Erythroblast (primary cell): Measurements from ENCODE around the gene LRRC25.
"Not testable (repeated sequence)": the region's sequence is repeated elsewhere in the genome, so short reads cannot be mapped to it uniquely, and the experiment has no call there.

Experiments
- DNase-seq, 2 experiments: peaks; one replicate each; lab custom pipeline; 2025; lab: John Stamatoyannopoulos, UW
- GATA1 ChIP-seq: IDR thresholded peaks from 2 replicates; pipeline ENCODE4 v1.6.1; 2011; ENCODE audit warnings: low read depth, mild to moderate bottlenecking, control low read depth, low read length, moderate library complexity
- POLR2A ChIP-seq: IDR thresholded peaks from 2 replicates; pipeline ENCODE4 v1.6.1; 2011; ENCODE audit warnings: mild to moderate bottlenecking, low read length

Gene LRRC25

DNA sequence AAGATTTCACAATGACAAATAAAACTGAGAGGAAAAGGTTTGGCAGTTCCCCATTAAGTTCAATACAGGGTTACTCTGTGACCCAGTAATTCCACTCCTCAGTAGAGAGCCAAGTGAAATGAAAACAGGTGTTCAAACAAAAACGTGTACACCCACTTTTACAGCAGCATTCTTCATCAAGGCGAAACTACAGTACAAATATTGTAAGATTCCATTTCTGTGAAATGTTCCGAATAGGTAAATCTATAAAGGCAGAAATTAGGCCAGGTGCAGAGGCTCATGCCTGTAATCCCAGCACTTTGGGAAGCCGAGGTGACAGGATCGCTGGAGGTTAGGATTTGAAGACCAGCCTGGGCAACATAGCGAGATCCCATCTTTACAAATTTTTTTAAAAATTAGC, 20.4 kb downstream of the LRRC25 start:
- DNase-seq: no peak
- no peak for TF ChIP-seq GATA1
- TF ChIP-seq POLR2A: no peak

- DNase-seq: peak; percentile 96 to 98
- TF ChIP-seq GATA1 (no peak), POLR2A (peak; percentile 92)
These were observed 23.4 kb downstream of the LRRC25 start for GRCh38 chr19:18373892-18374629.

DNA sequence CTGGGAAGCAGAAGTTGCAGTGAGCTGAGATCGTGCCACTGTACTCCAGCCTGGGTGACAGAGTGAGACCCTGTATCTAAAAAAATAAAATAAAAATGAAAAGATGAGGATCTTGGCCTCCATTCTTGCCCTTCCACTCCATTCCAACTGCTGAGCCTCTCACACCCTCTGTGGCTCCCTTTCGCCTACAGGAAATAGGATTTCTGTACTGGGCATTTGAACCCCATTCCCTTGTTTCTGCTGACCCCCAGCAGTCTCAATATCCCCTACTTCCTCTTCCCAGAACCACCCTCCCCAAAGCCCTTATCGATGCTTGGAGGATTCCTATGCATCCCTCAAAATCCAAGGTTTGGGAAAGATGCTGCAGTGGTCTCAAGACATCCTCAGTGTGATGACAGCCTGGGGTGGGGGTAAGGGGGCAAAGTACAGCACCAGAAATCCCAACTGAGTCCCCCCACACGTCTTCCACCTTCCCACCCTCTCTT, 24.0 kb downstream of the LRRC25 start:
- TF ChIP-seq POLR2A: no peak
- TF ChIP-seq GATA1: no peak
- no peak for DNase-seq

GRCh38 chr19:18368504-18369222, 28.8 kb downstream of the LRRC25 start:
- no peak for TF ChIP-seq POLR2A
- DNase-seq: no peak

- no peak for TF ChIP-seq GATA1
- TF ChIP-seq POLR2A: no peak
- no peak for DNase-seq
These were observed 31.4 kb downstream of the LRRC25 start for GRCh38 chr19:18366021-18366435.

- peak; percentile 90 to 95 for DNase-seq
- TF ChIP-seq GATA1 (no peak), POLR2A (peak; percentile 61)
These were observed 32.4 kb downstream of the LRRC25 start for GRCh38 chr19:18364826-18365528.

GRCh38 chr19:18364277-18364825, 33.1 kb downstream of the LRRC25 start:
- peak; percentile 8 for TF ChIP-seq POLR2A
- DNase-seq: not testable (repeated sequence)

DNA sequence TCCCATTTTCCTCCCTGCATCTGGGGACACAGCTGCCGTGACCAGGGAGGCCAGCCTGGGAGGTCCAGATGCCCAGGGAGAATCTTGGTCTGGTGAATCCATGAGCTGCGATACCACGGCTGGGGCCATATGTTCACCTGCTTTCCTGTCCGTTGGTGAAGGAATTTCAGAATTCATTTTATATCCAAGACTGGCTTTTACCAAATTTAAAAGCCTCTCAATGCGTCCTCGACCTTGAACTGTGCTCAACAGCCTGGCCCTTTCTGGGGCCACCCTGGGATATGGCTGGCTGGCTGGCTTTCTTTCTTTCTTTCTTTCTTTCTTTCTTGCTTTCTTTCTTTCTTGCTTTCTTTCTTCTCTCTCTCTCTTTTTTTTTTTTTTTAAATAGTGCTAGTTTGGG, 33.6 kb downstream of the LRRC25 start:
- no peak for DNase-seq
- TF ChIP-seq GATA1: no peak
- TF ChIP-seq POLR2A: no peak

- TF ChIP-seq POLR2A: no peak
- TF ChIP-seq GATA1: no peak
- DNase-seq: no peak
These were observed 34.4 kb downstream of the LRRC25 start for GRCh38 chr19:18362934-18363542.

DNA sequence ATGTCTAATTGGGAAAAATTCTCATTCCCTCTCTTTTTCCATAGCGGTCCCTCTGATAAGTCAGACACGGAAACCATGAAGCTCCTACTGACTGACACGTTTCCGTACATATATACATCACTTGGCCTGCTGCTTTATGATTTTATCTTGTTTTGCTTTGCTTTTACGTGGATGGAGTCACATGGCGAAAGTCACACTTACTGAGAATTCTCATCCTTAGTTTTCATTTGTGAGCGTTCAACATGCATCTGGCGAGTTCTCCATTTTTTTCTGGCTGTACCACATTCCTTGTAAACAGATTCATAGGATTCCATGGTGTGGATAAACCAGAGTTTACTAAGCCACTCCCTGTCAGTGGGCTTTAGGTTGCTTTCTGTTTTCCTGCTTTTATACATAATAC, 35.8 kb downstream of the LRRC25 start:
- no peak for DNase-seq
- TF ChIP-seq GATA1: no peak
- no peak for TF ChIP-seq POLR2A

- DNase-seq: no peak
- no peak for TF ChIP-seq POLR2A
- TF ChIP-seq GATA1: no peak
These were observed 40.4 kb downstream of the LRRC25 start for GRCh38 chr19:18357041-18357440.

DNA sequence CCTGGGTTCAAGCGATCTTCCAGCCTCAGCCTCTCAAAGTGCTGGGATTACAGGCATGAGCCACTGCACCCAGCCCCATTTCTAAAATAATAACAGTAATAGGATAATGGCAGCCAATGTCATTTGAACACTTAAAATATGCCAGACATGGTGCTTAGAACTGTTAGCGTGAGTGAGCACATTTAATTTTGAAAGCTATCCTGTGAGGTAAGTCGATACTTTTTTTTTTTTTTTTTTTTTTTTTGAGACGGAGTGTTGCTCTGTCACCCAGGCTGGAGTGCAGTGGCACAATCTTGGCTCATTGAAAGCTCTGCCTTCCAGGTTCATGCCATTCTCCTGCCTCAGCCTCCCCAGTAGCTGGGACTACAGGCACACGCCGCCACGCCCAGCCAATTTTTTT, 42.7 kb downstream of the LRRC25 start:
- DNase-seq: not testable (repeated sequence)

GRCh38 chr19:18353378-18354005, 43.9 kb downstream of the LRRC25 start:
- no peak for DNase-seq
- no peak for TF ChIP-seq GATA1
- no peak for TF ChIP-seq POLR2A

DNA sequence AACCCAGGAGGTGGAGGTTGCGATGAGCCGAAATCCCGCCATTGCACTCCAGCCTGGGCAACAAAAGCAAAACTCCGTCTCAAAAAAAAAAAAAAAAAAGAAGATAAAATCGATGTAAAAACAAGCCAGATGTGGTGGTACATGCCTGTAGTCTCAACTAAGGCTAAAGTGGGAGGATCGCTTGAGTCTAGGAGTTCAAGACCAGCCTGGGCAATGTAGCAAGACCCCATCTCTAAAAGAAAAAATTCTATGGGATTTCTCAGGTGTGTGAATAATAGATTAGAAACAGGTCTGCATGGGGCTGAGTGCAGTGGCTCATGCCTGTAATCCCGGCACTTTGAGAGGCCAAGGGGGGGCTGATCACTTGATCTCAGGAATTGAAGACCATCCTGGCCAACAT, 45.9 kb downstream of the LRRC25 start:
- no peak for TF ChIP-seq POLR2A
- TF ChIP-seq GATA1: no peak
- DNase-seq: no peak
